ENCODE results near the gene PEX13. TPM values are rescaled to one million over a fixed set of nuclear protein-coding genes. Genes with fewer than 3 reads are reported as not detected.

PEX13 gene
- total and polyA plus RNA-seq, 2 experiments from 2014 or later: 26.7 to 35.5 TPM

- Histone ChIP-seq H3K36me3 (peaks cover 6% of the 10 kb centered on the region), H3K9me3 (ENCODE audit: low read depth) (no peaks in the 10 kb centered on the region), H3K27ac (no peak overlapping the region), H3K4me1 (ENCODE audit: low read depth) (no peaks in the 10 kb centered on the region), H3K4me3 (no peak overlapping the region), H3K27me3 (no peaks in the 10 kb centered on the region)
- no peak for TF ChIP-seq CTCF (IDR thresholded peaks at IDR 0.05; ENCODE audit: low read depth, low read length)
- peak in 1 of 2 donors; percentile 44 for DNase-seq (ENCODE audit: low read depth in 1 of 2, low spot score in 1 of 2)
These were observed 72.9 kb downstream of the PEX13 start for GRCh38 chr2:61090386-61090921.

- no peaks in the 10 kb centered on the region for H3K9me3 ChIP-seq (ENCODE audit: low read depth)
- peaks cover 6% of the 10 kb centered on the region for H3K36me3 ChIP-seq
- H3K27ac ChIP-seq: no peak overlapping the region
- H3K27me3 ChIP-seq: no peaks in the 10 kb centered on the region
- DNase-seq (ENCODE audit: low read depth in 1 of 2, low spot score in 1 of 2): no peak
- H3K4me3 ChIP-seq: no peak overlapping the region
- TF ChIP-seq CTCF (IDR thresholded peaks at IDR 0.05; ENCODE audit: low read depth, low read length): no peak
- H3K4me1 ChIP-seq (ENCODE audit: low read depth): no peaks in the 10 kb centered on the region
These were observed 74.0 kb downstream of the PEX13 start for GRCh38 chr2:61091485-61091884.

- DNase-seq (ENCODE audit: low read depth in 1 of 2, low spot score in 1 of 2): no peak
- Histone ChIP-seq H3K36me3 (no peaks in the 10 kb centered on the region), H3K4me1 (ENCODE audit: low read depth) (no peaks in the 10 kb centered on the region), H3K4me3 (no peak overlapping the region), H3K27ac (no peak overlapping the region), H3K27me3 (no peaks in the 10 kb centered on the region), H3K9me3 (ENCODE audit: low read depth) (no peaks in the 10 kb centered on the region)
- TF ChIP-seq CTCF (IDR thresholded peaks at IDR 0.05; ENCODE audit: low read depth, low read length): no peak
These were observed 78.9 kb downstream of the PEX13 start for GRCh38 chr2:61096438-61096837.

GRCh38 chr2:61100801-61101200 is 83.3 kb downstream of the PEX13 start:
- Histone ChIP-seq H3K27me3 (no peaks in the 10 kb centered on the region), H3K4me3 (no peak overlapping the region), H3K4me1 (ENCODE audit: low read depth) (no peaks in the 10 kb centered on the region), H3K27ac (no peak overlapping the region), H3K36me3 (no peaks in the 10 kb centered on the region), H3K9me3 (ENCODE audit: low read depth) (no peaks in the 10 kb centered on the region)
- TF ChIP-seq CTCF (IDR thresholded peaks at IDR 0.05; ENCODE audit: low read depth, low read length): no peak
- no peak for DNase-seq (ENCODE audit: low read depth in 1 of 2, low spot score in 1 of 2)

Other genes with a start within 250 kb of the PEX13 start
- 5.0 and 11.5 TPM in 2 replicates for gene REL, start 136.1 kb upstream of the PEX13 start, total RNA-seq
- gene REL, start 136.1 kb upstream of the PEX13 start, polyA plus RNA-seq: 7.6 and 12.3 TPM in 2 replicates
- gene PUS10, start 535 bp downstream of the PEX13 start, total RNA-seq: 5.0 and 8.9 TPM in 2 replicates
- gene PUS10, start 535 bp downstream of the PEX13 start, polyA plus RNA-seq: 3.0 and 5.2 TPM in 2 replicates
- gene SANBR, start 48.2 kb downstream of the PEX13 start, total RNA-seq: 3.5 and 6.1 TPM in 2 replicates
- 8.7 and 15.4 TPM in 2 replicates for gene SANBR, start 48.2 kb downstream of the PEX13 start, polyA plus RNA-seq
- 17.1 and 17.5 TPM in 2 replicates for gene C2orf74, start 144.5 kb downstream of the PEX13 start, total RNA-seq
- gene C2orf74, start 144.5 kb downstream of the PEX13 start, polyA plus RNA-seq: 43.0 and 45.8 TPM in 2 replicates

Data from cardiac muscle cell (in vitro differentiated cells and primary cell).